OCI-LY1 (cell line): ENCODE results near the gene ZFY.

Experiments used
- CTCF ChIP-seq: fragments of 200-600 bp; sonication (generic), shearing (Covaris generic); IDR thresholded peaks from 2 replicates; pipeline ENCODE4 v1.5.1; 2017; ENCODE audit warnings: mild to moderate bottlenecking, antibody characterized with exemption, low read length, moderate library complexity, mixed read lengths
- EZH2 ChIP-seq: fragments of 200-600 bp; sonication (generic), shearing (Covaris generic); IDR thresholded peaks from 2 replicates; pipeline ENCODE4 v1.8.0; 2017; ENCODE audit warnings: borderline replicate concordance, mixed run types, mild to moderate bottlenecking, antibody characterized with exemption, low read length, moderate library complexity, mixed read lengths

GRCh38 chrY:2913066-2913815, 21.9 kb upstream of the ZFY start:
- TF ChIP-seq EZH2 (no peak), CTCF (peak; percentile 49)
